ENCODE results near the gene PON1.

DNA sequence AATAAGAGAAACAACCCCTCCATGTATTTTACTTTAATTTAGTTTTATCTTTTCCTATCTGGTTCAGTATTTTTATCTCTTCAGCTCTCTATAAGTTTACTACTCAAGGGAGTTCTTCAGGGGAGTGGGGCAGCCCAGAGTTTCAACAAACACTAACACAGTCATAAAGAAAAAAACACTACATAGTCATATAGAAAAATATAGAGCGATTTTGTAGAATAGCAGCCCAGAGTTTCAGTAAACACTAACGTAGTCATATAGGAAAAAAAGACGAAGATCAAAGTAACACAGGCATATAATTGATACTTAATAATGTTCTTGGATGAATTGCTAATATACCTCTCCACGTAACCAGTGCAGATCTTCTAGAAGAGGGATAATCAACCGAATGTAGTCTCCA, 54.7 kb downstream of the PON1 start:
- no peak for TF ChIP-seq CTCF (IDR thresholded peaks at IDR 0.05; ENCODE audit: low read depth, low read length)
- no peak for TF ChIP-seq EZH2phosphoT487 (IDR thresholded peaks at IDR 0.05; ENCODE audit: low read depth)
